Embryonic facial prominence (tissue), 1 donor: Measurements from ENCODE around the gene HNRNPH3.

Experiments
- DNase-seq: peaks from one replicate; pipeline ENCODE4 v3.0.0-alpha.2; 2016; ENCODE audit errors: extremely low spot score

Gene HNRNPH3

DNA sequence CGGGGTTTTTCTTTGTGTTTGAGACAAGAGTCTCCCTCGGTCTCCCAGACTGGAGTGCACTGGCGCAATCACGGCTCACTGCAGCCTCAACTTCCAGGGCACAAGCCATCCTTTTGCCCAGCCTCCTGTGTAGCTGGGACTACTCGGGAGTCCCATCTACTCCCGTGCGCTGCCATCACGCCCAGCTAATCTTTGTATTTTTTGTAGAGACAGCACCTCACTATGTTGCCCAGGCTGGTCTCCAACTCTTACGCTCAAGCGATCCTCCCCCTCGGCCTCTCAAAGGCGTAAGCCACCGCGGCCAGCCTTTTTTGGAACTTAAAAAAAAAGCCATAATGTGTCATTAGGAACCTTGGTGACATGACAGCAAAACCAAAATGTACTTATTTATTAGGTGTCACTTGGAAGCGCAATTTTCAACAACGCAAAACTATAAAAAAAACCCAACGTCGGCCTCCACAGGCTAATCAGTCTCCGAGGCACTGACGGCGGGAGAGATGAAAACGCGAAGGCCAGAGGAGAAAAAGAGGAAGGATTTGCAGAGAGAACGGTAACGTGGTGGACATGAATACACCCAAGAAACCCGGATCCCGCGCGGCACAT is 911 bp upstream of the HNRNPH3 start:
- DNase-seq: no peak

- peak; percentile 79 for DNase-seq
These were observed 594 bp downstream of the HNRNPH3 start, which contains the start of gene PBLD for GRCh38 chr10:68332259-68333057. Gene PBLD (minus strand): TSS chr10:68332928. CDS start chr10:68306844, 26,084 bp downstream.

DNA sequence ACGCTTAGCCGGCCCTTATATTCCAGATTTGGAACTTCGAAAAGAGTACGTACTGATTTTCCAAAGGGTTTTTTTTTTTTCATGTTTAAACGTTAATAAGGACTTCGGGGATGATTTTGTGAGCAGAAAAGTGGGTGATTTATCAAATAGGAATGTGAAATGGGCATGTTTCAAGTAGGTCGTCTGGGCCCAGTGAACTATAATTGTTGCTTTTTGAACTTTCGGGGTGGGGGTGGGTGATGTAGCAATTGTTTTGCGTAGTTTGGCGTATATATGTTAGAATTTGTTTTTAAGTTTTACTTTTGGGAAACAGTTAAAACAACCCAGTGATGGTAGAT is 1.2 kb downstream of the HNRNPH3 start:
- no peak for DNase-seq

DNA sequence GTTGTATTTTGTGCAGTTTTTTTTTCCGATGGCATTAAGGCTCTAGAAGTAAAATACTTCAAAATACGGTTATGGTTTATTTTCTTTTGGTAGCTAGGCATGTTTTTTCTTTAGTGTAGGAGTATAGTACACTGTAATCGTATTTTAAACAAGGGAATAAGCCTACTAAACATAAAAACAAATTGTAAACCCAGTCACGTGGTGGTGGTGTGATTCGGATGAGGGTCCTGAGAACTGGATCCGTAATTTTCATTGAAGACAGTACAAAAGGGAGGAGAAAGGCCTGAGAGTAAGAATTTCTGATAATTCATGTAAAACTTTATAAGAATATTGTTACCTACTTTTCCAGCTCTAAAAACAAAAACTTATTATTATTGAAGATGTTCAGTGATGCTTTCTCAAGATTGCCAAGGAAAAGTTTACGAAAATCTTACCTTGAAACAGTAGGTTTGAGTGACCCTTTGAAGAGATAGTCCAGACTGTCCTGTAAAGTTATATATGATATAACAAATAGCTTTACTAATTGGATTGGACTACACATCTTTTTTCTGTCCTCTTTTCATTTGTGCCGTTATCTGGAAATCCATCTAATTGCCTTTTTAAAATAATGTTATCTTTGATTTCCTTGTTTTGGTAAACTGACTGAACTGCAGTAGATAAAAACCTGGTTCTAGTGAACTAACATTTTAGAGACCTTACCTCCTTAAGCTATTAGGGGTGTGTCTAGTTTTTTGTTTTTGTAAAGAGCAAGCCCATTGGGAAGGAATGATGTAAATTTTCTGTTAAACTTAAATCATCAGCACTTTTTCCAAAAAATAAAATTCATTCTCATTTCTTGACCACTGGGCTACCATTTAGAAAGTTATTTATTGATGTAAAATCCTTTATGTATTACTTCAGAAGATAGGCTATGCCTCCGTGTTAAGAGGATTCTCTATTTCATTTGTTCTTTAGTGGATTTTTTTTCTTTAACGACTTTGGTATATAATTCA is 1.9 kb downstream of the HNRNPH3 start:
- DNase-seq: no peak

DNA sequence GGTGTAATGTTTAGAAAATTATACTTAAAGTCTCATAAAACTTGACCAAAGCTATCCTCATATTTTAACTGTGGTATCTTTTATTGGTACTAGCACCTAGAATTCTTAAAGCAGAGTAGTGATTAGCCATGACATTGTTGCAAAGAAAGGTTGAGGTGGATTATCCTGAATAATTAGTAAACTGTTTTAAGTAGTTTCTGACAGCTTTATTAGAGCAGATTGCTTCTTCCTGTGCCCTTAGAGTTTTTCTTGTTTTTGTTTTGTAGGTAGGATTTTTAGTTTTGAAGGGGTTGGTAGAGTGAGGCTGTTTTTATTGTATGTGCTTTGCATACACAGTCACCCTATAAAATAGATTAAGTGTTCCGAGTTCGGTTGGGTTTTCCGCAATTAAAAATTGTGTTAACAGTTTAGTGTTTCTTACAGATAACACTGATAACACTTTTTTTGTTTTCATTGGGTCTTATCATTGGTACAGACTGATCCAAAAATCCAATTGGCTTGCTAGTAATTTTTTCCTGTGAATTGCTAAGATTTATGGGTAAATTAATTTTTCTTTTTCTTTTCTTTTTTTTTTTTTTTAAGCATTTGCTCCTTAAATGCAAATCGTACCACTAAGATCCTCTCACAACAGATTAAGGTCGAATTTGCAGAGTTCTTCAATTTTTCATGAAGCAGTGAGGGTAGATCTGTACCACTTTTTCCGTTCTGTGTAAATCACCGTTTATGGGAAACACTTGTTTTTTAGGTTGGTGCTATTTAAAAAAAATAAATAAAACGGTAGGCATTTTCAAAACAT is 3.0 kb downstream of the HNRNPH3 start:
- no peak for DNase-seq

GRCh38 chr10:68336754-68337351 is 5.0 kb downstream of the HNRNPH3 start:
- DNase-seq: no peak

DNA sequence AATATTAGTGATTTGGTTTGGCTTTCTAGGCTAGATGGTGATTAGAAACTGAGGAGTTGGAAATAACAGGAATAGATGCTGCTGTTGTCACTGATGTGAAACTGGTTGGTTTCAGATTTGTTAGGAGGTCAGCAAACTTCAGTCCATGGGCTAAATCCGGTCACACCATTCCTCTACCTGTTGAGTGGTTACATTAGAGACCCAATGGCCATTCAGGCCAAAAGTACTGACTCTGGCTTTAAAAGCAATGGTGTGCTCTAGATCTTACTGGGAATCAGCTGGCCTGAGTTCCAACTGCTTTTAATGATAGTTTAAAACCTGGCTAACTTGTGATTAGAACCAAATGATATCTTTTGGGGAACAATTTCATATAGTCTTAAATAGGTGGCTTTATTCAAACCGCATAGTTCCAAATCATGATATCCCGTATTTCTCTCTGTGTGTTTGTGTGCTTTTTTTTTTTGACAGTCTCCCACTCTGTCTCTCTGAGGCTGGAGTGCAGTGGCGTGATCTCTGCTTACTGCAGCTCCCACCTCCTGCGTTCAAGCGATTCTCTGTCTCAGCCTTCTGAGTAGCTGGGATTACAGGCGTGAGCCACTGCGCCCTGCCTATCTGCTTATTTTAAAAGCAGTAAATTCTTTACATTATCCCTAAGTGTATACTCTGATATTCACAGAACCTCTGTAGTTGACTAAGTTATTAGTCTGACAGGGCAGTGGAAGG is 8.7 kb downstream of the HNRNPH3 start:
- DNase-seq: no peak

DNA sequence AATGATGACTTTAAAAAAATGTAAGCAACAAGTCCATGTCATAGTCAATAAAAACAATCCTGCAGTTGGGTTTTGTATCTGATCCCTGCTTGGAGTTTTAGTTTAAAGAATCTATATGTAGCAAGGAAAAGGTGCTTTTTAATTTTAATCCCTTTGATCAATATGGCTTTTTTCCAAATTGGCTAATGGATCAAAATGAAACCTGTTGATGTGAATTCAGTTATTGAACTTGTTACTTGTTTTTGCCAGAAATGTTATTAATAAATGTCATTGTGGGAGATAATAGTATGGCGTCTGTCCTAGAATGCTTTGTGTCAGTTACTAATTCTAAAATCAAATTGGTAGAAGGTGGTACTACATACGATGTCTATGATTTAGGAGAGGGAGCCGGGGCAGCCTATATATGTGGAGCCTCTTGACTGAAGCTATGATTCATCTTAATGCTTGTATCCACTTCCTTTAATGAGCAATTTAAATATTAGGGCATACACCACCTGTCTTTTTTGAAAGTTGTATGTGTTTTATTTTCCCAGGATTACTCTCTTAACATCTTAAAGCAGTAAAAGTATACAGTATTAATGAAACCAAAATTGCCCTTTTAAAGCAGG is 11.1 kb downstream of the HNRNPH3 start:
- DNase-seq: no peak

GRCh38 chr10:68345621-68346020 is 13.8 kb downstream of the HNRNPH3 start:
- no peak for DNase-seq

DNA sequence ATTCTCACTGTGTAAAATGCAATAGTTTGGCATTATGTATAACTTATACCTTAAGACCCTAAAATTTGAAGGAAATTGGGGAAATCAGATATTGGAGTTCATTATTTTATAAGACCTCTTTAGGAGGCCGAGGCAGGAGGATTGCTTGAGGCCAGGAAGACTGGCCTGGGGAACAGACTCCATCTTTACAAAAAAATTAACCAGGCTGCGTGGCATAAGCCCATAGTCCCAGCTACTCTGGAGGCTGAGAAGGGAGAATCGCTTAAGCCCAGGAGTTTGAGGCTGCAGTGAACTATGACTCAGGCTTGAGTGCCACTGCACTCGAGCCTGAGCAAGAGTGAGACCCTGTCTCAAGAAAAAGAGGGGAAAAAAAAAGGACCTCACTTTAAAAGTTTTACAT is 14.9 kb downstream of the HNRNPH3 start:
- DNase-seq: no peak

GRCh38 chr10:68348265-68348741 is 16.4 kb downstream of the HNRNPH3 start:
- DNase-seq: no peak

DNA sequence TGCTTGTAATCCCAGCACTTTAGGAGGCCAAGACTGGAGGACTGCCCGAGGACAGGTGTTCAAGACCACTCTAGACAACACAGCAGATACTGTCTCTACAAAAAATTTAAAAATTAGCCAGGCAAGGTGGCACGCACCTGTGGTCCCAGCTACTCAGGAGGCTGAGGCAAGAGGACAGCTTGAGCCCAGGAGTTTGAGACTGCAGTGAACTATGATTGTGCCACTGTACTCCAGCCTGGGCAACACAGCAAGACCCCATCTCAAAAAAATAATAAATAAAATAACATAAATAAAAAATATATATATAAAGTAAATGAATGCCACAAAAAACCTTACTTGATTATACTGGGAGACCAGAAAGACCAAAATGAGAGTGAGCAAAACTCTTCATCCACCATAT is 21.7 kb downstream of the HNRNPH3 start:
- DNase-seq: no peak

DNA sequence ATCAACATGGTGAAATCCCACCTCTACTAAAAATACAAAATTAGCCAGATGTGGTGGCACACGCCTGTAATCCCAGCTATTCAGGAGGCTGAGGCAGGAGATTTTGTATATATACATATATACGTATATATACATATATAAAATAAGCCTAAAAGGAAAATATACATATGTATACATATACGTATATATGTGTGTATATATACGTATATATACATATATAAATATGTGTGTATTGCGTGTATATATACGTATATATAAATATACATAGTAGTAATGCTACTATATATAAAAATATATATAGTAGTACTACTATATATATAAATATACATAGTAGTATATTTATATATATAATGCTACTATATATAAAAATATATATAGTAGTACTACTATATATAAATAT is 27.3 kb downstream of the HNRNPH3 start:
- no peak for DNase-seq

- DNase-seq: no peak
These were observed 30.7 kb downstream of the HNRNPH3 start for GRCh38 chr10:68362590-68362989.

- no peak for DNase-seq
These were observed 32.4 kb downstream of the HNRNPH3 start for GRCh38 chr10:68364101-68364886.

GRCh38 chr10:68365611-68366010 is 33.7 kb downstream of the HNRNPH3 start:
- no peak for DNase-seq

DNA sequence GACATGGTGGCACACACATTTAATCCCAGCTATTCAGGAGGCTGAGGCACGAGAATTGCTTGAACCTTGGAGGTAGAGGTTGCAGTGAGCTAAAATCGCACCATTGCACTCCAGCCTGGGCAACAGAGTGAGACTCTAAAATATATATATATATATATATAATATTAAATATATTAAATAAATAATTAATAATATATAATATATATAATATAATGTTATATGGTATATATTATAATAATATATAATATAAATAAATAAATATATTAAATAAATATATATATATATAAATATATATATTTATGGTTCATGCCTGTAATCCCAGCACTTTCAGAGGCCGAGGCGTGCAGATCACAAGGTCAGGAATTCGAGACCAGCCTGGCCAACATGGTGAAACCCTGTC is 34.7 kb downstream of the HNRNPH3 start:
- DNase-seq: no peak

GRCh38 chr10:68367121-68367520 is 35.3 kb downstream of the HNRNPH3 start:
- no peak for DNase-seq

DNA sequence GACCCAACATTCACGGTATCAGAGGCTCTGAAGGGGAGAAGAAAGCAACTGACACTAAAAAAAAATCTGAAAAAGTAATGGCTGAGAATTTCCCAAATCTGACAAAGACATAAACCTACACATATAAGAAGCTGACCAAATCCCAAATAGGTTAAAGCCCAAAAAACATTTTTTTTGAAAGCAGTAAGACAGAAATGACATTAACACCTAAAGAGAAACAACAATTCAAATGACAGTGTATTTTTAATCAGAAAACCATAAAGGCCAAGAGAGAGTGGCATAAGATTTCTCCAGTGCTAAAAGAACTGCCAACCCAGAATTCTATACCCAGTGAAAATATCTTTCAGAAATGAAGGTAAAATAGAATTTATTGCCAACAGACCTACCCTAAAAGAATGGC is 39.7 kb downstream of the HNRNPH3 start:
- DNase-seq: no peak
